Spinal cord (tissue), 10 donors: Measurements from ENCODE around the gene ZC3H18. TPM values are rescaled to one million over a fixed set of nuclear protein-coding genes. Genes with fewer than 3 reads are reported as not detected.

ENCODE experiments used
- DNase-seq, 6 donors: peaks; one replicate each; pipeline versions ENCODE4 v3.0.0 to v3.0.0-alpha.2; 2013 to 2015; ENCODE audit warnings: low spot score in 6 of 6, low read depth in 4 of 6
- H3K27ac ChIP-seq: one replicate; pipeline ENCODE4 v1.5.1; 2013; ENCODE audit warnings: low read depth, low read length, control low read depth
- H3K27me3 ChIP-seq: one replicate; pipeline ENCODE4 v1.6.1; 2013; ENCODE audit warnings: low read length; ENCODE audit not compliant: control insufficient read depth, insufficient read depth
- H3K36me3 ChIP-seq: one replicate; pipeline ENCODE4 v1.6.1; 2013; ENCODE audit warnings: low read length; ENCODE audit not compliant: control insufficient read depth, insufficient read depth
- H3K4me1 ChIP-seq: one replicate; pipeline ENCODE4 v1.6.1; 2013; ENCODE audit warnings: low read length; ENCODE audit not compliant: control insufficient read depth, insufficient read depth
- H3K4me3 ChIP-seq: one replicate; pipeline ENCODE4 v1.5.1; 2013; ENCODE audit warnings: low read depth, low read length, control low read depth
- H3K9me3 ChIP-seq: one replicate; pipeline ENCODE4 v1.6.1; 2013; ENCODE audit warnings: low read length; ENCODE audit not compliant: control insufficient read depth, insufficient read depth
- WGBS: methylation state at CpG from one replicate; pipeline ENCODE4 v1.1.5; 2013; ENCODE audit warnings: missing lambda C conversion rate; ENCODE audit not compliant: insufficient coverage; 5-methylcytosine and 5-hydroxymethylcytosine counted together
- long read RNA-seq, 4 donors: transcript quantifications; one replicate each; lab custom pipeline, GENCODE V29; 2026
- polyA plus RNA-seq, 2 donors: library from polyadenylated mRNA; unstranded; fragments of 120-200 nt; gene quantifications; one replicate each; pipeline ENCODE4 v1.2.1, GENCODE V29; 2013; ENCODE audit not compliant: insufficient read length in 2 of 2
- total RNA-seq, 2 donors: library from RNA; depleted of rRNA in 1 of 2; stranded (reverse); fragments of 120-200 nt in 1 of 2; fragments of >200 nt in 1 of 2; gene quantifications; one replicate each; pipeline versions ENCODE4 v1.2.3 to v1.2.4, GENCODE V29; 2013 to 2014
- donor health status: healthy.

ZC3H18 gene
- total RNA-seq (10 to 100 TPM in 1 of 2 donors, 1 to 10 TPM in 1; 9.1 to 13.7 TPM), polyA plus RNA-seq (10 to 100 TPM; 43.4 to 46.4 TPM)
- long read RNA-seq, donor 1, partial matches to known transcripts = 0 of 4 reads
- long read RNA-seq, donor 1, other reads (novel, unspliced or antisense) = 0 of 4 reads
- long read RNA-seq, donor 2, partial matches to known transcripts = 0 of 2 reads
- long read RNA-seq, donor 2, other reads (novel, unspliced or antisense) = 0 of 2 reads
- long read RNA-seq, donor 3, partial matches to known transcripts = 0 of 2 reads
- long read RNA-seq, donor 3, other reads (novel, unspliced or antisense) = 0 of 2 reads
- long read RNA-seq, donor 4, partial matches to known transcripts = 0 of 2 reads
- long read RNA-seq, donor 4, other reads (novel, unspliced or antisense) = 0 of 2 reads

- Histone ChIP-seq H3K9me3 (no peaks in the 10 kb centered on the region), H3K27me3 (no peaks in the 10 kb centered on the region), H3K27ac (peak within 1 kb of the TSS; percentile 73), H3K4me1 (peaks cover 25% of the 10 kb centered on the region), H3K4me3 (peak within 1 kb of the TSS; percentile 70), H3K36me3 (peaks cover 18% of the 10 kb centered on the region)
- peak; percentile 90 to 99 (median 97) for DNase-seq
- under 1% methylated on average over 88 of the region's 90 CpGs for WGBS
Measured at GRCh38 chr16:88569985-88570690, at the start of gene ZC3H18. TSS of gene ZC3H18 (plus strand) at chr16:88570403. CDS start at chr16:88577124, 6,721 bp downstream.

GRCh38 chr16:88521674-88522073, 48.5 kb upstream of the ZC3H18 start:
- H3K9me3 ChIP-seq = no peaks in the 10 kb centered on the region
- H3K27ac ChIP-seq = no peak overlapping the region
- 75% methylated on average over 9 of the region's 9 CpGs for WGBS
- peaks cover 25% of the 10 kb centered on the region for H3K36me3 ChIP-seq
- H3K4me3 ChIP-seq = no peak overlapping the region
- peaks cover 51% of the 10 kb centered on the region for H3K4me1 ChIP-seq
- DNase-seq = no peak
- peaks cover 4% of the 10 kb centered on the region for H3K27me3 ChIP-seq

- no peak overlapping the region for H3K4me3 ChIP-seq
- no peaks in the 10 kb centered on the region for H3K9me3 ChIP-seq
- peaks cover 4% of the 10 kb centered on the region for H3K27me3 ChIP-seq
- H3K4me1 ChIP-seq = peaks cover 56% of the 10 kb centered on the region
- no peak overlapping the region for H3K27ac ChIP-seq
- WGBS = 52% methylated on average over 23 of the region's 24 CpGs
- H3K36me3 ChIP-seq = peaks cover 26% of the 10 kb centered on the region
- DNase-seq = no peak
Measured at GRCh38 chr16:88522276-88522949, 47.8 kb upstream of the ZC3H18 start.

- H3K9me3 ChIP-seq = no peaks in the 10 kb centered on the region
- 35% methylated on average over 35 of the region's 47 CpGs for WGBS
- DNase-seq = peak in 2 of 6 donors; percentile 57 to 84
- H3K27ac ChIP-seq = peak overlapping the region; percentile 25
- H3K4me1 ChIP-seq = peaks cover 65% of the 10 kb centered on the region
- no peak overlapping the region for H3K4me3 ChIP-seq
- peaks cover 36% of the 10 kb centered on the region for H3K36me3 ChIP-seq
- H3K27me3 ChIP-seq = peaks cover 4% of the 10 kb centered on the region
Measured at GRCh38 chr16:88523309-88524161, 46.7 kb upstream of the ZC3H18 start.

GRCh38 chr16:88524274-88524972, 45.8 kb upstream of the ZC3H18 start:
- H3K27ac ChIP-seq = no peak overlapping the region
- 54% methylated on average over 18 of the region's 18 CpGs for WGBS
- peaks cover 65% of the 10 kb centered on the region for H3K4me1 ChIP-seq
- no peak for DNase-seq
- H3K9me3 ChIP-seq = no peaks in the 10 kb centered on the region
- H3K36me3 ChIP-seq = peaks cover 45% of the 10 kb centered on the region
- no peak overlapping the region for H3K4me3 ChIP-seq
- H3K27me3 ChIP-seq = peaks cover 4% of the 10 kb centered on the region

GRCh38 chr16:88524973-88525662, 45.1 kb upstream of the ZC3H18 start:
- 75% methylated on average over 17 of the region's 18 CpGs for WGBS
- Histone ChIP-seq H3K9me3 (no peaks in the 10 kb centered on the region), H3K36me3 (peaks cover 52% of the 10 kb centered on the region), H3K4me3 (no peak overlapping the region), H3K27ac (no peak overlapping the region), H3K27me3 (peaks cover 4% of the 10 kb centered on the region), H3K4me1 (peaks cover 71% of the 10 kb centered on the region)
- DNase-seq = no peak

- H3K4me3 ChIP-seq = no peak overlapping the region
- H3K27me3 ChIP-seq = peaks cover 4% of the 10 kb centered on the region
- H3K4me1 ChIP-seq = peaks cover 73% of the 10 kb centered on the region
- 63% methylated on average over 17 of the region's 17 CpGs for WGBS
- H3K36me3 ChIP-seq = peaks cover 57% of the 10 kb centered on the region
- DNase-seq = no peak
- no peak overlapping the region for H3K27ac ChIP-seq
- H3K9me3 ChIP-seq = no peaks in the 10 kb centered on the region
Measured at GRCh38 chr16:88525663-88525990, 44.6 kb upstream of the ZC3H18 start.

GRCh38 chr16:88526008-88526905, 43.9 kb upstream of the ZC3H18 start:
- H3K4me1 ChIP-seq = peaks cover 79% of the 10 kb centered on the region
- no peak overlapping the region for H3K4me3 ChIP-seq
- H3K36me3 ChIP-seq = peaks cover 63% of the 10 kb centered on the region
- DNase-seq = no peak
- H3K27ac ChIP-seq = no peak overlapping the region
- WGBS = 78% methylated on average over 29 of the region's 29 CpGs
- H3K27me3 ChIP-seq = peaks cover 4% of the 10 kb centered on the region
- no peaks in the 10 kb centered on the region for H3K9me3 ChIP-seq
